HEK293T (cell line): ENCODE measurements around the gene ABHD17A.

Experiments used
- ARNT ChIP-seq: fragments of 450-650 bp; IDR thresholded peaks from 2 replicates; pipeline ENCODE4 v1.6.1; 2017; ENCODE audit warnings: mild to moderate bottlenecking
- BHLHE40 ChIP-seq: fragments of 450-650 bp; IDR thresholded peaks from 2 replicates; pipeline ENCODE4 v1.6.1; 2016; ENCODE audit warnings: mild to moderate bottlenecking, moderate library complexity, borderline replicate concordance
- ELF4 ChIP-seq: fragments of 450-650 bp; IDR thresholded peaks from 2 replicates; pipeline ENCODE4 v1.6.1; 2017; ENCODE audit warnings: antibody characterized with exemption
- FOXA1 ChIP-seq: fragments of 450-650 bp; IDR thresholded peaks from 2 replicates; pipeline ENCODE4 v1.6.1; 2016; ENCODE audit warnings: mild to moderate bottlenecking
- FOXK2 ChIP-seq: fragments of 450-650 bp; IDR thresholded peaks from 2 replicates; pipeline ENCODE4 v1.6.1; 2016; ENCODE audit warnings: mild to moderate bottlenecking
- FOXM1 ChIP-seq: fragments of 450-650 bp; IDR thresholded peaks from 2 replicates; pipeline ENCODE4 v1.6.1; 2017; ENCODE audit warnings: mild to moderate bottlenecking, borderline replicate concordance
- L3MBTL2 ChIP-seq: fragments of 450-650 bp; conservative IDR thresholded peaks from 2 replicates; pipeline ENCODE4 v1.6.1; 2016; ENCODE audit warnings: mild to moderate bottlenecking
- NFRKB ChIP-seq: fragments of 450-650 bp; IDR thresholded peaks from 2 replicates; pipeline ENCODE4 v1.6.1; 2016; ENCODE audit warnings: mild to moderate bottlenecking, moderate library complexity
- SP1 ChIP-seq: fragments of 450-650 bp; IDR thresholded peaks from 2 replicates; pipeline ENCODE4 v1.6.1; 2017
- SUZ12 ChIP-seq: fragments of 450-650 bp; IDR thresholded peaks from 2 replicates; pipeline ENCODE4 v1.6.1; 2016; ENCODE audit warnings: mild to moderate bottlenecking
- TARDBP ChIP-seq: fragments of 450-650 bp; IDR thresholded peaks from 2 replicates; pipeline ENCODE4 v1.6.1; 2016
- ZNF384 ChIP-seq: fragments of 450-650 bp; IDR thresholded peaks from 2 replicates; pipeline ENCODE4 v1.6.1; 2016

DNA sequence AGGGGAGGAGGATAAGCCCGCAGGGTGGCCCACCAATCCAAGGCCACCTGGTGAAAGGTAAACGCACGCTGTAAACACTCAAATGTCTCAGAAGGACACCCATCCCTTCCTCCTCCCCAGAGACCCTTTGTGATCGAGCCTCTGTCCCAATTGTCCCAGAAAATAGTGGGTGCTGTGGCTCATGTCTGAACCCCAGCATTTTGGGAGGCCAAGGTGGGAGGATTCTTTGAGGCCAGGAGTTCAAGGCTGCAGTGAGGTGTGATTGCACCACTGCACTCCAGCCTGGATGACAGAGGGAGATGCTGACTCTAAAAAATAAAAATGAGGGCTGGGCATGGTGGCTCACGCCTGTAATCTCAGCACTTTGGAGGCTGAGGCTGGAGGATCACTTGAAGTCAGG, 3.1 kb upstream of the ABHD17A start:
- TF ChIP-seq BHLHE40 (no peak), SP1 (no peak), ARNT (no peak), ZNF384 (no peak), FOXK2 (no peak), TARDBP (no peak), SUZ12 (no peak), NFRKB (no peak), FOXM1 (no peak), FOXA1 (no peak), L3MBTL2 (no peak), ELF4 (no peak)
